ENCODE data around the gene SNAP29. TPM values are rescaled to one million over a fixed set of nuclear protein-coding genes. Genes with fewer than 3 reads are reported as not detected.

The SNAP29 gene
- total and polyA plus RNA-seq, 9 of the 15 experiments (the other 6 are each of a cell fraction or from before 2014, with no cell fraction given): 19.5 to 250 (median 75.9) TPM

- TF ChIP-seq ARID1B (IDR thresholded peaks at IDR 0.05): no peak
- no peak for TF ChIP-seq MEF2D (tag; conservative IDR thresholded peaks at IDR 0.05; ENCODE audit: low read depth)
- no peak for TF ChIP-seq ASH1L (IDR thresholded peaks at IDR 0.05; ENCODE audit: borderline replicate concordance, low read depth, partially characterized antibody)
- no peak for TF ChIP-seq ZNF655 (CRISPR knock-in tag; IDR thresholded peaks at IDR 0.05)
- no peak for TF ChIP-seq RFX7 (CRISPR knock-in tag; IDR thresholded peaks at IDR 0.05)
- TF ChIP-seq ZNF277 (CRISPR knock-in tag; IDR thresholded peaks at IDR 0.05; ENCODE audit: borderline replicate concordance): no peak
- TF ChIP-seq ZNF121 (CRISPR knock-in tag; conservative IDR thresholded peaks at IDR 0.05): no peak
- peak; percentile 62; the same call in 1 of the 2 replicates for TF ChIP-seq ZNF12 (CRISPR knock-in tag; IDR thresholded peaks at IDR 0.05)
- no peak for TF ChIP-seq ATF4 (CRISPR knock-in tag; IDR thresholded peaks at IDR 0.05)
- TF ChIP-seq KDM1A (IDR thresholded peaks at IDR 0.05): no peak
- no peak for TF ChIP-seq TRIM24 (IDR thresholded peaks at IDR 0.05)
- no peak for TF ChIP-seq SMARCA5 (IDR thresholded peaks at IDR 0.05)
- TF ChIP-seq U2AF1 (optimal IDR thresholded peaks at IDR 0.05; ENCODE audit: low read depth, low read length): no peak
- no peak for TF ChIP-seq PML (IDR thresholded peaks at IDR 0.05; ENCODE audit: low read length)
- peak; percentile 47; the same call in 1 of the 2 replicates for TF ChIP-seq USF1 (CRISPR knock-in tag; IDR thresholded peaks at IDR 0.05)
- no peak for TF ChIP-seq NFIC (IDR thresholded peaks at IDR 0.05)
Observed at GRCh38 chr22:20833225-20833665, 25.6 kb upstream of the SNAP29 start (continued).
